SK-N-MC (cell line): ENCODE data around the gene GAL3ST3.

Experiments
- EZH2 ChIP-seq: fragments of 200-600 bp; sonication (generic); IDR thresholded peaks from one replicate; pipeline ENCODE4 v1.6.1; 2017; ENCODE audit warnings: antibody characterized with exemption
- POLR2AphosphoS5 ChIP-seq: IDR thresholded peaks from 2 replicates; pipeline ENCODE4 v1.6.1; 2012; ENCODE audit warnings: mild to moderate bottlenecking, low read depth, low read length, borderline replicate concordance

DNA sequence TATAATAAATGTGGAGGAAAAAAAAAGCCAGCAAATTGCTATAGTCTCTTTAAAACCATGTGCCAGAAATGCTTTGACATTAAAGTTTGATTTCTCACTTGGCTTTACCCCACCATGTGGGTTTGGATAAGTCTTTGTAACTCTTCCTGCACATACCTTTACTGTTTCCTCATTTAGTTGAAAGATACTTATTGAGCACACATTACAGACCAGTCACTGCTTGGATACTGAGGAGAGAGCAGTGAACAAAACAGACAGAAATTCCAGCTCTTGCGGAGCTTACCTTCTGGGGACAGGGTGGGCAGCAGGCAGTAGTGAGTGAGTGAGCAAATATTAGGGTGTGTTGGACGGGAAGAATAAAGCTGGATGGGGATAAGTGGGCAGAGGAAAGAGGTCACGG lies 34.8 kb upstream of the GAL3ST3 start:
- TF ChIP-seq EZH2 = no peak
- no peak for TF ChIP-seq POLR2AphosphoS5
